Osteoblast (primary cell): Measurements from ENCODE around the gene A2M. TPM values are rescaled to one million over a fixed set of nuclear protein-coding genes. Genes with fewer than 3 reads are reported as not detected.

ENCODE experiments used
- DNase-seq: peaks from one replicate; pipeline ENCODE4 v3.0.0; 2011; ENCODE audit warnings: low spot score, mixed read lengths; ENCODE audit not compliant: insufficient read length; ENCODE audit errors: missing footprints
- H2AFZ ChIP-seq: 2 replicates; pipeline ENCODE4 v1.6.0; 2011; ENCODE audit warnings: mild to moderate bottlenecking, low read length
- H3K27ac ChIP-seq: 2 replicates; pipeline ENCODE4 v1.5.1; 2011; ENCODE audit warnings: mild to moderate bottlenecking, low read depth, low read length, moderate library complexity
- H3K27me3 ChIP-seq: 2 replicates; pipeline ENCODE4 v1.6.0; 2012; ENCODE audit warnings: mild to moderate bottlenecking, control low read depth, inconsistent platforms, low read length, moderate library complexity; ENCODE audit not compliant: insufficient read depth
- H3K36me3 ChIP-seq: 2 replicates; pipeline ENCODE4 v1.5.1; 2011; ENCODE audit warnings: mild to moderate bottlenecking, low read length, control low read depth, moderate library complexity; ENCODE audit not compliant: insufficient read depth
- H3K4me1 ChIP-seq: 2 replicates; pipeline ENCODE4 v1.5.1; 2011; ENCODE audit warnings: mild to moderate bottlenecking, low read length, control low read depth, moderate library complexity; ENCODE audit not compliant: insufficient read depth
- H3K4me2 ChIP-seq: 2 replicates; pipeline ENCODE4 v1.6.0; 2011; ENCODE audit warnings: mild to moderate bottlenecking, low read length; ENCODE audit not compliant: insufficient read depth
- H3K4me3 ChIP-seq: fragments of 200-600 bp; sonication (generic); 3 replicates; pipeline ENCODE4 v1.5.1; 2012; ENCODE audit warnings: mild to moderate bottlenecking, low read length, inconsistent platforms; ENCODE audit not compliant: insufficient read depth
- H3K79me2 ChIP-seq: 2 replicates; pipeline ENCODE4 v1.6.0; 2012; ENCODE audit warnings: mild to moderate bottlenecking, low read length, control low read depth, inconsistent platforms; ENCODE audit not compliant: insufficient read depth
- H3K9me3 ChIP-seq: 2 replicates; pipeline ENCODE4 v1.5.1; 2011; ENCODE audit warnings: low read depth, low read length, control low read depth
- H4K20me1 ChIP-seq: 2 replicates; pipeline ENCODE4 v1.6.0; 2012; ENCODE audit warnings: mild to moderate bottlenecking, low read length, control low read depth; ENCODE audit not compliant: insufficient read depth
- CTCF ChIP-seq: IDR thresholded peaks from 2 replicates; pipeline ENCODE4 v1.5.1; 2011; ENCODE audit warnings: mild to moderate bottlenecking, low read depth, low read length, moderate library complexity; ENCODE audit errors: extremely low read depth
- total RNA-seq: library from RNA; depleted of rRNA; stranded (reverse); fragments of >200 nt; gene quantifications from 2 replicates; pipeline ENCODE4 v1.2.3, GENCODE V29; 2012

A2M gene
- total RNA-seq, 1 donor, result 2.2 TPM

GRCh38 chr12:9077152-9078031 lies 38.3 kb downstream of the A2M start:
- DNase-seq, result no peak
- Histone ChIP-seq H3K79me2 (no peaks in the 10 kb centered on the region), H3K36me3 (no peaks in the 10 kb centered on the region), H3K27me3 (no peaks in the 10 kb centered on the region), H3K4me1 (no peaks in the 10 kb centered on the region), H3K4me2 (no peak overlapping the region), H3K27ac (no peak overlapping the region), H4K20me1 (no peaks in the 10 kb centered on the region), H3K9me3 (no peaks in the 10 kb centered on the region), H3K4me3 (no peak overlapping the region), H2AFZ (no peak overlapping the region)
- TF ChIP-seq CTCF, result no peak

- no peak overlapping the region for H3K27ac ChIP-seq
- DNase-seq, result no peak
- H3K4me3 ChIP-seq, result no peak overlapping the region
- H3K9me3 ChIP-seq, result no peaks in the 10 kb centered on the region
- H3K4me1 ChIP-seq, result no peaks in the 10 kb centered on the region
- no peak overlapping the region for H3K4me2 ChIP-seq
- no peaks in the 10 kb centered on the region for H4K20me1 ChIP-seq
- H3K79me2 ChIP-seq, result no peaks in the 10 kb centered on the region
- H3K27me3 ChIP-seq, result no peaks in the 10 kb centered on the region
- H2AFZ ChIP-seq, result no peak overlapping the region
- H3K36me3 ChIP-seq, result no peaks in the 10 kb centered on the region
- no peak for TF ChIP-seq CTCF
These were observed 39.0 kb downstream of the A2M start for GRCh38 chr12:9076733-9077132.

GRCh38 chr12:9075138-9075535 lies 40.6 kb downstream of the A2M start:
- TF ChIP-seq CTCF, result no peak
- Histone ChIP-seq H3K27me3 (no peaks in the 10 kb centered on the region), H3K27ac (no peak overlapping the region), H4K20me1 (no peaks in the 10 kb centered on the region), H2AFZ (no peak overlapping the region), H3K79me2 (no peaks in the 10 kb centered on the region), H3K4me3 (no peak overlapping the region), H3K36me3 (no peaks in the 10 kb centered on the region), H3K9me3 (no peaks in the 10 kb centered on the region), H3K4me2 (no peak overlapping the region), H3K4me1 (no peaks in the 10 kb centered on the region)
- no peak for DNase-seq

GRCh38 chr12:9074484-9075137 lies 41.1 kb downstream of the A2M start:
- H3K4me2 ChIP-seq, result no peak overlapping the region
- no peak for TF ChIP-seq CTCF
- H3K79me2 ChIP-seq, result no peaks in the 10 kb centered on the region
- H2AFZ ChIP-seq, result no peak overlapping the region
- DNase-seq, result no peak
- no peaks in the 10 kb centered on the region for H3K27me3 ChIP-seq
- no peak overlapping the region for H3K4me3 ChIP-seq
- H3K27ac ChIP-seq, result no peak overlapping the region
- no peaks in the 10 kb centered on the region for H4K20me1 ChIP-seq
- no peaks in the 10 kb centered on the region for H3K9me3 ChIP-seq
- no peaks in the 10 kb centered on the region for H3K4me1 ChIP-seq
- no peaks in the 10 kb centered on the region for H3K36me3 ChIP-seq
